HG03565 (cell line): ENCODE data around the gene FMNL1.

Source experiments
- ATAC-seq: cut with Tn5 transposase; IDR thresholded peaks from one replicate; pipeline ENCODE4 v1.9.1; 2021; ENCODE audit warnings: mild to moderate bottlenecking, moderate library complexity; ENCODE audit not compliant: unreplicated experiment

FMNL1 gene

GRCh38 chr17:45222289-45222995 lies 757 bp downstream of the FMNL1 start:
- no peak for ATAC-seq

GRCh38 chr17:45222996-45223538 lies 1.4 kb downstream of the FMNL1 start:
- ATAC-seq: no peak

GRCh38 chr17:45223539-45224528 lies 2.1 kb downstream of the FMNL1 start:
- no peak for ATAC-seq

- no peak for ATAC-seq
Measured at GRCh38 chr17:45224671-45225050, 3.0 kb downstream of the FMNL1 start.

- no peak for ATAC-seq
Measured at GRCh38 chr17:45225051-45225700, 3.5 kb downstream of the FMNL1 start.

GRCh38 chr17:45225964-45226530 lies 4.4 kb downstream of the FMNL1 start:
- peak; percentile 24 for ATAC-seq

- no peak for ATAC-seq
Measured at GRCh38 chr17:45226576-45226975, 4.9 kb downstream of the FMNL1 start.

- ATAC-seq: no peak
Measured at GRCh38 chr17:45227101-45227925, 5.6 kb downstream of the FMNL1 start.

GRCh38 chr17:45227926-45228762 lies 6.5 kb downstream of the FMNL1 start:
- ATAC-seq: no peak

- ATAC-seq: peak; percentile 28
Measured at GRCh38 chr17:45228763-45229539, 7.3 kb downstream of the FMNL1 start.

GRCh38 chr17:45229681-45230409 lies 8.2 kb downstream of the FMNL1 start:
- ATAC-seq: no peak

GRCh38 chr17:45230410-45230786 lies 8.7 kb downstream of the FMNL1 start:
- ATAC-seq: no peak

- ATAC-seq: no peak
Measured at GRCh38 chr17:45230787-45231480, 9.2 kb downstream of the FMNL1 start.

- no peak for ATAC-seq
Measured at GRCh38 chr17:45231481-45232116, 9.9 kb downstream of the FMNL1 start.

- ATAC-seq: no peak
Measured at GRCh38 chr17:45232514-45233422, 11.1 kb downstream of the FMNL1 start.
